SU-DHL-6 (cell line): ENCODE measurements around the gene DIS3L2.

Experiments used
- H2AFZ ChIP-seq: fragments of 200-600 bp; sonication (generic); 2 replicates; pipeline ENCODE4 v1.6.1; 2014; ENCODE audit warnings: low read depth, mild to moderate bottlenecking, moderate library complexity, mixed read lengths, antibody characterized with exemption, low read length; ENCODE audit not compliant: severe bottlenecking
- H3F3A ChIP-seq: fragments of 200-600 bp; shearing (Covaris generic); 2 replicates; pipeline ENCODE4 v1.6.0; 2016; ENCODE audit warnings: antibody characterized with exemption, mild to moderate bottlenecking; ENCODE audit not compliant: insufficient read depth
- H3K27ac ChIP-seq: fragments of 200-600 bp; sonication (generic); 2 replicates; pipeline ENCODE4 v1.5.1; 2016; ENCODE audit warnings: low read depth, mild to moderate bottlenecking, low read length, moderate library complexity, mixed read lengths
- H3K27me3 ChIP-seq: fragments of 200-600 bp; sonication (generic), shearing (Covaris generic); 2 replicates; pipeline ENCODE4 v1.6.0; 2014; ENCODE audit warnings: mild to moderate bottlenecking, low read length
- H3K36me3 ChIP-seq: fragments of 200-600 bp; sonication (generic); 2 replicates; pipeline ENCODE4 v1.6.1; 2014; ENCODE audit warnings: mild to moderate bottlenecking, low read length, mixed read lengths
- H3K4me2 ChIP-seq: fragments of 300-600, 200-600 bp; shearing (Covaris generic), sonication (generic); 2 replicates; pipeline ENCODE4 v1.6.0; 2014; ENCODE audit warnings: low read length, low read depth, mild to moderate bottlenecking; ENCODE audit not compliant: poor library complexity, severe bottlenecking
- H3K4me3 ChIP-seq: fragments of 200-600 bp; sonication (generic); 2 replicates; pipeline ENCODE4 v1.5.1; 2014; ENCODE audit warnings: antibody characterized with exemption, low read length, mild to moderate bottlenecking, mixed read lengths; ENCODE audit not compliant: insufficient read depth, poor library complexity, severe bottlenecking
- H3K79me2 ChIP-seq: fragments of 200-600 bp; sonication (generic); 2 replicates; pipeline ENCODE4 v1.6.1; 2014; ENCODE audit warnings: mild to moderate bottlenecking, low read length, moderate library complexity; ENCODE audit not compliant: insufficient read depth
- H3K9ac ChIP-seq: fragments of 200-600 bp; sonication (generic); 2 replicates; pipeline ENCODE4 v1.7.0; 2014; ENCODE audit warnings: mild to moderate bottlenecking, low read length
- H3K9me2 ChIP-seq: fragments of 200-600 bp; sonication (generic); replicated peaks from 2 replicates; pipeline ENCODE4 v1.6.1; 2014; ENCODE audit warnings: low read length; ENCODE audit not compliant: insufficient read depth
- H3K9me3 ChIP-seq: fragments of 200-600 bp; sonication (generic); 2 replicates; pipeline ENCODE4 v1.6.1; 2014; ENCODE audit warnings: low read length, mixed read lengths; ENCODE audit not compliant: insufficient read depth
- H4K20me1 ChIP-seq: fragments of 200-600 bp; sonication (generic); 2 replicates; pipeline ENCODE4 v1.6.1; 2014; ENCODE audit warnings: low read depth, mild to moderate bottlenecking, antibody characterized with exemption, low read length, moderate library complexity, mixed read lengths
- CTCF ChIP-seq: fragments of 200-600 bp; sonication (generic); IDR thresholded peaks from one replicate; pipeline ENCODE4 v1.5.1; 2017; ENCODE audit warnings: antibody characterized with exemption, mild to moderate bottlenecking, low read length, moderate library complexity; ENCODE audit not compliant: insufficient read depth, poor library complexity, severe bottlenecking
- EZH2phosphoT487 ChIP-seq: fragments of 200-600 bp; sonication (generic), shearing (Covaris generic); conservative IDR thresholded peaks from 2 replicates; pipeline ENCODE4 v1.6.1; 2018; ENCODE audit warnings: mild to moderate bottlenecking, antibody characterized with exemption, low read length, moderate library complexity, mixed read lengths

The DIS3L2 gene

DNA sequence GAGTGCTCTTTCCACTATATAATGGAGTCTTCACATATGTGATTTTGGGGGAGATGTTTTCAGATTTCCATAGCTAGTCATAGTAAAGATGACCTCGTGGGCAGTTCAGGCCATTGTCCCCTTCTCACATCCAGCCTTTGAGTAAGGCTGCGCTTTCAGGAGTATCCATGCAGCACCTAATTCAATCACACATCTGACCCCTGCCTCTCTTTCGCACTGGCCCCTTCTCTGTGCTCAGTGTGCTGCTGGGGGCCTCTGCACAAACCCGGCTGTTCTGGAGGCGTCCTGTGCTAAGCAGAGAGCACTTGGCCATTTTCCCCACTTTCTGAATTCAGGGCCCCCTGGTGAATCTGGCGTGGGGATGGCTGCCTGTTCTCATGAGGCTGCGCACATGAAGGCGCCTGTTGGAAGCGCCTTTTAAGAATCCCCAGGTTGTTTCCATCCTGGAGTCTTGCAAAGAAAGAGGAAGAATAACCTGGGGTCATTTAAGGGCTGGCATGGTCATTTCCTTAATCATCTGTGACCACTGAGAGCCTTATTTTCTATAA lies 321.1 kb downstream of the DIS3L2 start:
- H3K9me3 ChIP-seq, result no peaks in the 10 kb centered on the region
- no peak overlapping the region for H3K4me3 ChIP-seq
- no peaks in the 10 kb centered on the region for H4K20me1 ChIP-seq
- no peak overlapping the region for H3K9ac ChIP-seq
- no peaks in the 10 kb centered on the region for H3K79me2 ChIP-seq
- TF ChIP-seq EZH2phosphoT487 (no peak), CTCF (no peak)
- H3K27me3 ChIP-seq, result no peaks in the 10 kb centered on the region
- no peak overlapping the region for H2AFZ ChIP-seq
- no peaks in the 10 kb centered on the region for H3K36me3 ChIP-seq
- H3F3A ChIP-seq, result no peaks in the 10 kb centered on the region
- no peak overlapping the region for H3K4me2 ChIP-seq
- H3K27ac ChIP-seq, result no peak overlapping the region
- no peaks in the 10 kb centered on the region for H3K9me2 ChIP-seq

DNA sequence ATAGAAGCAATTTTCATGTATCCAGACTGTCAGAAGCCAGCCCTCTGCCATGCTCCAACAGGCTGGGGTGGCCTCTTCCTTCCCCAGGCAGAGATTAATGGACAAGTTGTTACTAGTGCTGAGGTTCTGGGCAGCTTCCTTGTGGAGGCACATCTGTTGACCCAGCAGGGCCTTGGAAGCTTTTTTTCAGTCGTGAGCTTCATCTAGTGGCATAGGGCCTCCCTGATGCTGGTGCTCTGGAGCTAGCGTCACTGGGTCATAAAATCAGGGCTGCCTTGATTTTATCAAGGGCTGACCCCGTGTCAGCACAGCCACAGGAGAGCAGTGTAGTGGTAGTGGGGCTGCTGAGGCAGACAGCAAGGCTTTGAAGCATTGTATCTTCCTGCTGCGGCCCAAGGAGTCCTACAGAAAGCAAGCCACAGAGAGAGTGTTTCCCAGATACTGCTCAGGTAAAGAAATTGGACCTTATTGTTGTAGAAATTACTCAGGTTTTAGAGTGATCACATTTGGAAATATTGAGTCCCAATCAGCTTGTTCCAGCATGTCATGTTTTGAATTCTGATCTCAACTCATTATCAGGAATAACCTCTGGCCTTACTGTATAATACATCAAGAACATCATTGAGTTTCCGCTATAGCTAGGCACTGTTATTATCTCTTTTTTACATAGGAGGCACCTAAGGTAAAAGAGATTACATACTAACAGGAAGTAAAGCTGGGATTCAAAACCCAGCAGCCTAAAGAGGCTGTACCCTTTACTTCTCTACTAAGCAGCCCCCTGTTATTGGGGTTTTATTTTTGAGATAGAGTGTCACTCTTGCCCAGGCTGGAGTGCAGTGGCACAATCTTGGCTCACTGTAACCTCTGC lies 324.7 kb downstream of the DIS3L2 start:
- Histone ChIP-seq H3F3A (no peaks in the 10 kb centered on the region), H3K9me3 (no peaks in the 10 kb centered on the region), H3K79me2 (no peaks in the 10 kb centered on the region), H3K9ac (no peak overlapping the region), H2AFZ (no peak overlapping the region), H3K4me2 (no peak overlapping the region), H3K4me3 (no peak overlapping the region), H4K20me1 (no peaks in the 10 kb centered on the region), H3K27ac (no peak overlapping the region), H3K9me2 (no peaks in the 10 kb centered on the region), H3K36me3 (no peaks in the 10 kb centered on the region), H3K27me3 (no peaks in the 10 kb centered on the region)
- TF ChIP-seq EZH2phosphoT487 (no peak), CTCF (no peak)

- Histone ChIP-seq H3F3A (no peaks in the 10 kb centered on the region), H3K79me2 (no peaks in the 10 kb centered on the region), H3K27me3 (no peaks in the 10 kb centered on the region), H3K36me3 (no peaks in the 10 kb centered on the region), H3K9me2 (no peaks in the 10 kb centered on the region), H3K4me2 (no peak overlapping the region), H3K4me3 (no peak overlapping the region), H3K9me3 (no peaks in the 10 kb centered on the region), H3K27ac (no peak overlapping the region), H4K20me1 (no peaks in the 10 kb centered on the region), H2AFZ (no peak overlapping the region), H3K9ac (no peak overlapping the region)
- TF ChIP-seq CTCF (no peak), EZH2phosphoT487 (no peak)
Observed at GRCh38 chr2:232287316-232287715, 325.8 kb downstream of the DIS3L2 start.
